HL-60 (cell line): ENCODE results near the gene PSENEN.

Experiments used
- GABPA ChIP-seq: IDR thresholded peaks from 2 replicates; pipeline ENCODE4 v1.6.1; 2012; ENCODE audit warnings: low read depth
- POLR2AphosphoS5 ChIP-seq: IDR thresholded peaks from 2 replicates; pipeline ENCODE4 v1.6.1; 2012; ENCODE audit warnings: low read depth
- REST ChIP-seq: IDR thresholded peaks from 2 replicates; pipeline ENCODE4 v1.6.1; 2012; ENCODE audit warnings: low read depth; ENCODE audit not compliant: insufficient replicate concordance
- TF ChIP-seq, protein P1 (sequence below): IDR thresholded peaks from one replicate; pipeline ENCODE4 v1.5.1; 2011; ENCODE audit warnings: low read length, control low read depth, inconsistent platforms; ENCODE audit not compliant: insufficient read depth

- TF ChIP-seq REST (no peak), GABPA (no peak), POLR2AphosphoS5 (no peak)
- TF ChIP-seq, protein P1, sequence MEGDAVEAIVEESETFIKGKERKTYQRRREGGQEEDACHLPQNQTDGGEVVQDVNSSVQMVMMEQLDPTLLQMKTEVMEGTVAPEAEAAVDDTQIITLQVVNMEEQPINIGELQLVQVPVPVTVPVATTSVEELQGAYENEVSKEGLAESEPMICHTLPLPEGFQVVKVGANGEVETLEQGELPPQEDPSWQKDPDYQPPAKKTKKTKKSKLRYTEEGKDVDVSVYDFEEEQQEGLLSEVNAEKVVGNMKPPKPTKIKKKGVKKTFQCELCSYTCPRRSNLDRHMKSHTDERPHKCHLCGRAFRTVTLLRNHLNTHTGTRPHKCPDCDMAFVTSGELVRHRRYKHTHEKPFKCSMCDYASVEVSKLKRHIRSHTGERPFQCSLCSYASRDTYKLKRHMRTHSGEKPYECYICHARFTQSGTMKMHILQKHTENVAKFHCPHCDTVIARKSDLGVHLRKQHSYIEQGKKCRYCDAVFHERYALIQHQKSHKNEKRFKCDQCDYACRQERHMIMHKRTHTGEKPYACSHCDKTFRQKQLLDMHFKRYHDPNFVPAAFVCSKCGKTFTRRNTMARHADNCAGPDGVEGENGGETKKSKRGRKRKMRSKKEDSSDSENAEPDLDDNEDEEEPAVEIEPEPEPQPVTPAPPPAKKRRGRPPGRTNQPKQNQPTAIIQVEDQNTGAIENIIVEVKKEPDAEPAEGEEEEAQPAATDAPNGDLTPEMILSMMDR = no peak
These were observed 39.3 kb downstream of the PSENEN start for GRCh38 chr19:35784503-35785338.
